GM21619 (cell line): ENCODE data around the gene DNAH9.

Source experiments
- ATAC-seq: cut with Tn5 transposase; IDR thresholded peaks from one replicate; pipeline ENCODE4 v1.9.1; 2021; ENCODE audit not compliant: unreplicated experiment

The DNAH9 gene

GRCh38 chr17:11598274-11599221, at the start of gene DNAH9:
Gene DNAH9, plus strand, starts transcription at chr17:11598470. Its CDS starts 29 bp downstream, at chr17:11598499.
- ATAC-seq: no peak

- no peak for ATAC-seq
These were observed 47.8 kb upstream of the DNAH9 start for GRCh38 chr17:11550431-11550830.

- ATAC-seq: no peak
These were observed 46.8 kb upstream of the DNAH9 start for GRCh38 chr17:11551442-11551841.

- ATAC-seq: no peak
These were observed 45.1 kb upstream of the DNAH9 start for GRCh38 chr17:11553135-11553534.

GRCh38 chr17:11554042-11554441, 44.2 kb upstream of the DNAH9 start:
- ATAC-seq: no peak

- ATAC-seq: no peak
These were observed 43.7 kb upstream of the DNAH9 start for GRCh38 chr17:11554542-11554941.

- ATAC-seq: no peak
These were observed 42.7 kb upstream of the DNAH9 start for GRCh38 chr17:11555530-11555929.

GRCh38 chr17:11557727-11558452, 40.4 kb upstream of the DNAH9 start:
- no peak for ATAC-seq

- no peak for ATAC-seq
These were observed 39.5 kb upstream of the DNAH9 start for GRCh38 chr17:11558681-11559234.

GRCh38 chr17:11559601-11560000, 38.7 kb upstream of the DNAH9 start:
- no peak for ATAC-seq

GRCh38 chr17:11561281-11561680, 37.0 kb upstream of the DNAH9 start:
- ATAC-seq: no peak

GRCh38 chr17:11561702-11562101, 36.6 kb upstream of the DNAH9 start:
- ATAC-seq: no peak

GRCh38 chr17:11564589-11565380, 33.5 kb upstream of the DNAH9 start:
- ATAC-seq: no peak

GRCh38 chr17:11565591-11565990, 32.7 kb upstream of the DNAH9 start:
- no peak for ATAC-seq

- no peak for ATAC-seq
These were observed 19.3 kb upstream of the DNAH9 start for GRCh38 chr17:11578998-11579397.

- no peak for ATAC-seq
These were observed 17.6 kb upstream of the DNAH9 start for GRCh38 chr17:11580677-11581076.

- ATAC-seq: no peak
These were observed 16.1 kb upstream of the DNAH9 start for GRCh38 chr17:11582217-11582616.

- no peak for ATAC-seq
These were observed 14.8 kb upstream of the DNAH9 start for GRCh38 chr17:11583306-11583992.

- no peak for ATAC-seq
These were observed 8.6 kb upstream of the DNAH9 start for GRCh38 chr17:11589716-11590115.

GRCh38 chr17:11601661-11602060, 3.4 kb downstream of the DNAH9 start:
- no peak for ATAC-seq
